Activated B cell treated with CpG ODN at 0.5 μM for 24 hours (primary cell): ENCODE results near the gene ACADVL. TPM values are rescaled to one million over a fixed set of nuclear protein-coding genes. Genes with fewer than 3 reads are reported as not detected.

Source experiments
- ATAC-seq: fragments of 200-7000 bp; cut with Tn5 transposase; one replicate; pipeline ENCODE4 v1.10.0; 2021; ENCODE audit warnings: low read depth, mild to moderate bottlenecking, moderate library complexity
- CTCF ChIA-PET: fragments of 350-600 bp; sonication (Branson Sonifier 250); formaldehyde crosslinking; loops from one replicate; lab custom pipeline; 2021; ENCODE audit warnings: antibody characterized with exemption; lab: Charles Lee
- POLR2A ChIA-PET: fragments of 350-600 bp; sonication (Branson Sonifier 250); formaldehyde crosslinking; loops from one replicate; lab custom pipeline; 2021; ENCODE audit warnings: antibody characterized with exemption; lab: Charles Lee
- DNase-seq: peaks from one replicate; pipeline ENCODE4 v3.0.0; 2022
- H3K27ac Mint-ChIP-seq: one replicate; pipeline ENCODE4 v1.8.0; 2020; ENCODE audit warnings: mixed read lengths
- H3K27me3 Mint-ChIP-seq: one replicate; pipeline ENCODE4 v1.8.0; 2021; ENCODE audit warnings: mixed read lengths
- H3K36me3 Mint-ChIP-seq: one replicate; pipeline ENCODE4 v1.8.0; 2021; ENCODE audit warnings: low read depth, mixed read lengths
- H3K4me1 Mint-ChIP-seq: one replicate; pipeline ENCODE4 v1.8.0; 2021; ENCODE audit warnings: mixed read lengths
- H3K4me3 Mint-ChIP-seq: one replicate; pipeline ENCODE4 v1.8.0; 2020; ENCODE audit warnings: mild to moderate bottlenecking, mixed read lengths
- H3K9me3 Mint-ChIP-seq: one replicate; pipeline ENCODE4 v1.8.0; 2020; ENCODE audit warnings: mixed read lengths
- intact Hi-C: fragments of 100-400 bp; cut with micrococcal nuclease; formaldehyde crosslinking; loops from one replicate; pipeline ENCODE4 v1.15.1; 2024
- total RNA-seq: library from RNA; stranded (reverse); gene quantifications from 2 replicates; pipeline ENCODE4 v1.2.3, GENCODE V29; 2022
- TF ChIP-seq, protein P1 (sequence below): fragments of 200-600 bp; IDR thresholded peaks from one replicate; pipeline ENCODE4 v1.8.0; 2022; ENCODE audit warnings: antibody characterized with exemption, mild to moderate bottlenecking

The ACADVL gene
- total RNA-seq, 1 donor from 2014 or later: 469 TPM

- no peak for ATAC-seq
- Mint-ChIP-seq H3K36me3 (peaks cover 2% of the 10 kb centered on the region), H3K27me3 (no peaks in the 10 kb centered on the region), H3K4me1 (peaks cover 30% of the 10 kb centered on the region), H3K27ac (peak overlapping the region; percentile 94), H3K4me3 (peak overlapping the region; percentile 87), H3K9me3 (no peaks in the 10 kb centered on the region)
- intact Hi-C loops: loop anchor here (2.0 kb wide), 3 partner anchors 34 to 102 kb away; partner anchors contain the start of genes EIF5A and PHF23
- POLR2A ChIA-PET: interaction anchor here (0.6 to 2.2 kb wide), 5 partner anchors 9 to 200 kb away, joined by 3 to 13 read pairs (median 8); partner anchors contain the start of genes ACADVL, DLG4 and GABARAP
- TF ChIP-seq, protein P1, sequence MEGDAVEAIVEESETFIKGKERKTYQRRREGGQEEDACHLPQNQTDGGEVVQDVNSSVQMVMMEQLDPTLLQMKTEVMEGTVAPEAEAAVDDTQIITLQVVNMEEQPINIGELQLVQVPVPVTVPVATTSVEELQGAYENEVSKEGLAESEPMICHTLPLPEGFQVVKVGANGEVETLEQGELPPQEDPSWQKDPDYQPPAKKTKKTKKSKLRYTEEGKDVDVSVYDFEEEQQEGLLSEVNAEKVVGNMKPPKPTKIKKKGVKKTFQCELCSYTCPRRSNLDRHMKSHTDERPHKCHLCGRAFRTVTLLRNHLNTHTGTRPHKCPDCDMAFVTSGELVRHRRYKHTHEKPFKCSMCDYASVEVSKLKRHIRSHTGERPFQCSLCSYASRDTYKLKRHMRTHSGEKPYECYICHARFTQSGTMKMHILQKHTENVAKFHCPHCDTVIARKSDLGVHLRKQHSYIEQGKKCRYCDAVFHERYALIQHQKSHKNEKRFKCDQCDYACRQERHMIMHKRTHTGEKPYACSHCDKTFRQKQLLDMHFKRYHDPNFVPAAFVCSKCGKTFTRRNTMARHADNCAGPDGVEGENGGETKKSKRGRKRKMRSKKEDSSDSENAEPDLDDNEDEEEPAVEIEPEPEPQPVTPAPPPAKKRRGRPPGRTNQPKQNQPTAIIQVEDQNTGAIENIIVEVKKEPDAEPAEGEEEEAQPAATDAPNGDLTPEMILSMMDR: no peak
- CTCF ChIA-PET: no interaction called here
- DNase-seq: no peak
Observed at GRCh38 chr17:7204336-7204735, 15.4 kb upstream of the ACADVL start.

DNA sequence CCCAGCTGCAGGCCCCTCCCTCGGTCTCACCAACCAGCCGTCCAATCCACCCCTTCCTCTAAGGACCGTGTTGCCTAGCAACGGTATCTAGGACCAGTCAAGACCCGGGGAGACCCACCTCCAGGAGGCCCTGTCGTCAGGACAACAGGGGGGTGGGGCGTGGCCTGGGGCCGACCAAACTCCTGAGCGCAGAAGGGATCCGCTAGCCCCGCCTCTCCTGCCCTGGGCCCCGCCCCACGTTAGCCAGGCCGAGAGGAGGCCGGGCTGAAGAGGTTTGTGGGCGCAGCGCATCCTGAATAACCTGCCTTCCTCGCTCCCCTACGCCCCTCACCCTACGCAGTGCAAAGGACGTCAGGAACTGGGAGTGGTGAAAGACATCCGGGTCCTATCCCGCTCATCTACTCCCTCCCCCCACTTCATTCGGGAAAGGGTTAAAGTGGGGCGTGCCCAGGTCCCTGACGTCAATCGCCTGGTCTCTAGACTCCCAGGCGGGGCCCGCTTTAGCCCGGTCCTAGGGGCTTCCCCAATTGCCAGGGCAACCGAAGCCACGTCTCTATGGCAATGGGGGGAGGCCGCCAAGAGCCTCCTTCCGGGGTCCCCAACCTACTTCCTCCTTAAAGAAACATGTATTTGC lies 14.8 kb upstream of the ACADVL start:
- intact Hi-C loops: loop anchor here (1.0 to 2.0 kb wide), 10 partner anchors 9 to 639 kb away; partner anchors contain the start of genes ACADVL, DLG4, DVL2 and EIF5A
- ChIA-PET POLR2A (interaction anchor here (0.7 to 2.2 kb wide), 9 partner anchors 9 to 482 kb away, joined by 3 to 13 read pairs (median 4); partner anchors contain the start of genes ACADVL, DLG4, DVL2 and GABARAP), CTCF (no interaction called here)
- Mint-ChIP-seq H3K4me1 (peaks cover 30% of the 10 kb centered on the region), H3K4me3 (peak overlapping the region; percentile 87), H3K9me3 (no peaks in the 10 kb centered on the region), H3K36me3 (peaks cover 2% of the 10 kb centered on the region), H3K27ac (peak overlapping the region; percentile 94), H3K27me3 (no peaks in the 10 kb centered on the region)
- TF ChIP-seq, protein P1: no peak
- DNase-seq: peak; percentile 95
- ATAC-seq: peak; percentile 88

DNA sequence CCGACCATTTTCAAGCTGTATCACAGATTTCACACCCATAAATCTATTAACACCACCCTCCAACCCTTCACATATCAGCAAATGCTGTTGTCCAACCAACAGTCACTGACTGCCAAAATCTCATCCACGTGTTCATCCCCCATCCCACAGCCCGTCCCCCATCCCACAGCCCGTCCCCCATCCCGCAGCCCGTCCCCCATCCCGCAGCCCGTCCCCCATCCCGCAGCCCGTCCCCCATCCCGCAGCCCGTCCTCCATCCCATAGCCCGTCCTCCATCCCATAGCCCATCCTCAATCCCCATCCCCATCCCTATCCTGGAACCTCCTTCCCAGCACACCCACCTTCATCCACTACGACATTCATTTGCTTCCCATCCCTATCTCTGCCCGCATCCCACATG lies 14.2 kb upstream of the ACADVL start:
- TF ChIP-seq, protein P1: no peak
- Mint-ChIP-seq H3K4me1 (peaks cover 30% of the 10 kb centered on the region), H3K27me3 (no peaks in the 10 kb centered on the region), H3K36me3 (peaks cover 2% of the 10 kb centered on the region), H3K9me3 (no peaks in the 10 kb centered on the region), H3K27ac (peak overlapping the region; percentile 94), H3K4me3 (peak overlapping the region; percentile 87)
- no peak for DNase-seq
- intact Hi-C loops: loop anchor here (1.0 to 2.0 kb wide), 10 partner anchors 9 to 639 kb away; partner anchors contain the start of genes ACADVL, DLG4, DVL2 and EIF5A
- CTCF ChIA-PET: no interaction called here
- POLR2A ChIA-PET: interaction anchor here (0.7 to 2.2 kb wide), 6 partner anchors 9 to 482 kb away, joined by 3 to 8 read pairs (median 4); partner anchors contain the start of genes ACADVL, DLG4, DVL2 and GABARAP
- no peak for ATAC-seq

GRCh38 chr17:7207120-7208001 lies 12.4 kb upstream of the ACADVL start:
- ATAC-seq (no peak), DNase-seq (no peak)
- ChIA-PET POLR2A (interaction anchor here (0.6 kb wide), 1 partner anchor 35 kb away, joined by 12 read pairs; the partner anchor contains the start of gene GABARAP), CTCF (no interaction called here)
- Mint-ChIP-seq H3K36me3 (peaks cover 2% of the 10 kb centered on the region), H3K4me1 (peaks cover 30% of the 10 kb centered on the region), H3K4me3 (no peak overlapping the region), H3K27ac (peak overlapping the region; percentile 15), H3K27me3 (no peaks in the 10 kb centered on the region), H3K9me3 (no peaks in the 10 kb centered on the region)
- intact Hi-C loops: no loop called here
- TF ChIP-seq, protein P1: no peak
